ENCODE data around the gene ACBD6.
A peak's percentile ranks its signal among the peaks of the same experiment; 100 is the strongest.

ACBD6 gene

DNA sequence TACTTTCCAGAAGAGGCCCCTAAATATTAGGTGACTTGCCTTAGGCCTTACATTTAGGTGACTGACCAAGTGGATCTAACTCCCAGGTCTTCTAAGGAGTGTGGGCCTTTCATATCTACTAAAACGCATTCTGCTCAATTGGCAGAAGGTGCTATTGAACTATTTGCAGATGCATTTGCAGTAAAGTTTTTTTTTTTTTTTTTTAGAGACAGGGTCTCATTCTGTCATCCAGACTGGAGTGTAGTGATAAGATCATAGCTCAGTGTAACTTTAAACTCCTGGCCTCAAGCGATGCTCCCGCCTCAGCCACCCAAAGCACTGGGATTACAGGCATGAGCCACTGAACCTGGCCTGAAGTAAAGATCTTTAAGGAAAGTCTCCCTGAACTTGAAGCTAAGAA, 13.0 kb upstream of the ACBD6 start:
- H3K4me3 ChIP-seq (ENCODE audit: low read depth, low read length) = no peak overlapping the region
- TF ChIP-seq, protein P1, sequence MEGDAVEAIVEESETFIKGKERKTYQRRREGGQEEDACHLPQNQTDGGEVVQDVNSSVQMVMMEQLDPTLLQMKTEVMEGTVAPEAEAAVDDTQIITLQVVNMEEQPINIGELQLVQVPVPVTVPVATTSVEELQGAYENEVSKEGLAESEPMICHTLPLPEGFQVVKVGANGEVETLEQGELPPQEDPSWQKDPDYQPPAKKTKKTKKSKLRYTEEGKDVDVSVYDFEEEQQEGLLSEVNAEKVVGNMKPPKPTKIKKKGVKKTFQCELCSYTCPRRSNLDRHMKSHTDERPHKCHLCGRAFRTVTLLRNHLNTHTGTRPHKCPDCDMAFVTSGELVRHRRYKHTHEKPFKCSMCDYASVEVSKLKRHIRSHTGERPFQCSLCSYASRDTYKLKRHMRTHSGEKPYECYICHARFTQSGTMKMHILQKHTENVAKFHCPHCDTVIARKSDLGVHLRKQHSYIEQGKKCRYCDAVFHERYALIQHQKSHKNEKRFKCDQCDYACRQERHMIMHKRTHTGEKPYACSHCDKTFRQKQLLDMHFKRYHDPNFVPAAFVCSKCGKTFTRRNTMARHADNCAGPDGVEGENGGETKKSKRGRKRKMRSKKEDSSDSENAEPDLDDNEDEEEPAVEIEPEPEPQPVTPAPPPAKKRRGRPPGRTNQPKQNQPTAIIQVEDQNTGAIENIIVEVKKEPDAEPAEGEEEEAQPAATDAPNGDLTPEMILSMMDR (IDR thresholded peaks at IDR 0.05; ENCODE audit: low read depth, low read length) = no peak

DNA sequence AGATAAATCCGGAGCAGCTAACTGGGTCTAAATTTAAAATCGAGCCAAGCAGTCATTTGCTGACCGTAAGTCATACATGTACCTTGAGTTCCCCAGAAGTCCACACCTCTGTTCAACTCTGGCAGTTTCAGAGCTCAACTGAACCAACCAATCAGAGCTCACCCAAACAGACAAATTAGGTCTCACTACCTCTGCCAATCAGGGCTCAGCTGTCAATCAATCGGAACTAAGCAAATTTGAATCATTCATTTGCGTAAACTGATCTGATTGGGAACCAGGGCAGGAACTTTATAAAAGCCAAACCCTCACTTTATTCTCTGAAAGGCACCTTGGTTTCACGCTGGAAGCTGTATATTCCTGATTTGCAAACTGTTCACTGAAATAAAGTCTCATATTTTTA, 11.2 kb upstream of the ACBD6 start:
- TF ChIP-seq, protein P1 (IDR thresholded peaks at IDR 0.05; ENCODE audit: low read depth, low read length) = no peak
- H3K4me3 ChIP-seq (ENCODE audit: low read depth, low read length) = no peak overlapping the region

DNA sequence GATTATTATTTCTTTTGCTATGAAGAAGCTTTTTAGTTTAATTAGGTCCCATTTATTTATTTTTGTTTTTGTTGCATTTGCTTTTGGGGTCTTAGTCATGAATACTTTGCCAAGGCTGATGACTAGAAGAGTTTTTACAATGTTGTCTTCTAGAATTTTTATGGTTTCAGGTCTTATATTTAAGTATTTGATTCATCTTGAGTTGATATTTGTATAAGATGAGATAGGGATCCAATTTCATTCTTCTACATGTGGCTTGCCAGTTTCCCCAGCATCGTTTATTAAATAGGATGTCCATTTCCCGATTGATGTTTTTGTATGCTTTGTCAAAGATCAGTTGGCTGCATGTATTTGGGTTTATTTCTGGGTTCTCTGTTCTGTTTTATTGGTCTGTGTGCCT, 8.5 kb upstream of the ACBD6 start:
- H3K4me3 ChIP-seq (ENCODE audit: low read depth, low read length) = no peak overlapping the region
- TF ChIP-seq, protein P1 (IDR thresholded peaks at IDR 0.05; ENCODE audit: low read depth, low read length) = no peak

DNA sequence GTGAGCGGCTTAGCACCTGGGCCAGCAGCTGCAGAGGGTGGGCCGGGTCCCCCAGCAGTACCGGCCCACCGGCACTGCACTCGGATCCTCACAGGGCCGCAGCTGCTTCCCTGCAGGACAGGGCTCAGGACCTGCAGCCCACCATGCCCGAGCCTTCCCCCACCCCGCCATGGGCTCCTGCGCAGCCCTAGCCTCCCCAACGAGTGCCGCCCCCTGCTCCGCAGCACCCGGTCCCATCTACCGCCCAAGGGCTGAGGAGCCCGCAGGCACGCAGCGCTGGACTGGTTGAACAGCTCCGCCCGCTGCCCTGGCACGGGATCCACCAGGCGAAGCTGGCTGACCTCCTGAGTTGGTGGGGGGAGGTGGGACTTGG, 6.3 kb upstream of the ACBD6 start:
- TF ChIP-seq, protein P1 (IDR thresholded peaks at IDR 0.05; ENCODE audit: low read depth, low read length) = no peak
- H3K4me3 ChIP-seq (ENCODE audit: low read depth, low read length) = no peak overlapping the region

DNA sequence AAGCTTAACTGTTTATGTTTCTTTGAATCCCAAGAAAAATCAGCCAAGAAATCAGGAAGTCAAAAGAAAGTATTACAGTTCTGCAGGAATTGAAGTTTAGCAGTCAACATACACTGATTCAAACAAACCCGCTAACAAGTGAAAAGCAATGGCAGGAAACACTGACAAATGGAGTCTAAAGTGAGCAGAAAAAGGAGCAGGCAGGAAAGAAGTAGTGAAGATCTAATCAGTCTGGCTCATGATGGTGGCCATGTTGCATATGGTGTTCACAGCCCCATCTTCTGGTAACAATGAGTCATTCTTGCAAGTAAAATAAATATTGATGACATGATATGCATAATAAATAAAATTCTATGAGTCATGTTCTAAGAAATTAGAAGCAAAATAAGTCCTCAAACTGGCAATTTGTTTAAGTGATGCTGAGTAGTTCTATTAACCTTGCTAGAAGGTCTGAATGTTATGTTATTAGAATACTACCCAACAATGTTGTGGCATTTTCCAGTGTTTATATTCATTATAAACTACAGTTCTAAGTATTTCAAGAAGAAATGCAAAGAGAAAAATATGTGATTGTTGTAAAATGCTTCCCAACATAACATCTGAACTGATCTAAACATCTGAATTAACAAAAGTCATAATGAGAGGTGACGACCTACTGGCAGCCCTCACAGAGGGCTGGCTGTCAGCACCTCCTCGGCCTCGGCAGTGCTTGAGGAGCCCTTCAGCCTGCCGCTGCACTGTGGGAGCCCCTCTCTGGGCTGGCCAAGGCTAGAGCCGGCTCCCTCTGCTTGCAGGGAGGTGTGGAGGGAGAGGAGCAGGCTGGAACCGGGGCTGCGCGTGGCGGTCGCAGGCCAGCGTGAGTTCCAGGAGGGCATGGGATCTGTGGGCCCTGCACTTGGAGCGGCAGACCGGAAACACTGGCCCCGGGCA, 5.7 kb upstream of the ACBD6 start:
- TF ChIP-seq, protein P1 (IDR thresholded peaks at IDR 0.05; ENCODE audit: low read depth, low read length) = no peak
- no peak overlapping the region for H3K4me3 ChIP-seq (ENCODE audit: low read depth, low read length)

- 0 out of 2 replicates have a peak overlapping the region, but pooled peaks have one; percentile 2 for H3K4me3 ChIP-seq (ENCODE audit: low read depth, low read length)
- TF ChIP-seq, protein P1 (IDR thresholded peaks at IDR 0.05; ENCODE audit: low read depth, low read length) = no peak
Measured at GRCh38 chr1:180505732-180506335, 3.5 kb upstream of the ACBD6 start.

GRCh38 chr1:180504186-180504585, 1.8 kb upstream of the ACBD6 start:
- TF ChIP-seq, protein P1 (IDR thresholded peaks at IDR 0.05; ENCODE audit: low read depth, low read length) = no peak
- no peak overlapping the region for H3K4me3 ChIP-seq (ENCODE audit: low read depth, low read length)
